T-helper 2 cell treated with Interferon-gamma antibody and Interleukin-4, amounts not matched to agents 5 μg/mL and 100 μg/mL, for 36 hours (primary cell): ENCODE results near the gene GFAP.

ENCODE experiments used
- DNase-seq: peaks from one replicate; pipeline ENCODE4 v3.0.0; 2021; ENCODE audit warnings: low spot score
- H3K27ac Mint-ChIP-seq: one replicate; pipeline ENCODE4 v1.8.0; 2021; ENCODE audit warnings: mild to moderate bottlenecking, mixed read lengths
- H3K27me3 Mint-ChIP-seq: one replicate; pipeline ENCODE4 v1.8.0; 2021; ENCODE audit warnings: low read depth, mixed read lengths
- H3K36me3 Mint-ChIP-seq: one replicate; pipeline ENCODE4 v1.8.0; 2021; ENCODE audit warnings: low read depth, mixed read lengths
- H3K4me1 Mint-ChIP-seq: one replicate; pipeline ENCODE4 v1.8.0; 2021; ENCODE audit warnings: low read depth, mixed read lengths
- H3K4me3 Mint-ChIP-seq: one replicate; pipeline ENCODE4 v1.8.0; 2022; ENCODE audit warnings: mild to moderate bottlenecking, moderate library complexity, mixed read lengths
- H3K9me3 Mint-ChIP-seq: one replicate; pipeline ENCODE4 v1.8.0; 2021; ENCODE audit warnings: mixed read lengths

GFAP gene

DNA sequence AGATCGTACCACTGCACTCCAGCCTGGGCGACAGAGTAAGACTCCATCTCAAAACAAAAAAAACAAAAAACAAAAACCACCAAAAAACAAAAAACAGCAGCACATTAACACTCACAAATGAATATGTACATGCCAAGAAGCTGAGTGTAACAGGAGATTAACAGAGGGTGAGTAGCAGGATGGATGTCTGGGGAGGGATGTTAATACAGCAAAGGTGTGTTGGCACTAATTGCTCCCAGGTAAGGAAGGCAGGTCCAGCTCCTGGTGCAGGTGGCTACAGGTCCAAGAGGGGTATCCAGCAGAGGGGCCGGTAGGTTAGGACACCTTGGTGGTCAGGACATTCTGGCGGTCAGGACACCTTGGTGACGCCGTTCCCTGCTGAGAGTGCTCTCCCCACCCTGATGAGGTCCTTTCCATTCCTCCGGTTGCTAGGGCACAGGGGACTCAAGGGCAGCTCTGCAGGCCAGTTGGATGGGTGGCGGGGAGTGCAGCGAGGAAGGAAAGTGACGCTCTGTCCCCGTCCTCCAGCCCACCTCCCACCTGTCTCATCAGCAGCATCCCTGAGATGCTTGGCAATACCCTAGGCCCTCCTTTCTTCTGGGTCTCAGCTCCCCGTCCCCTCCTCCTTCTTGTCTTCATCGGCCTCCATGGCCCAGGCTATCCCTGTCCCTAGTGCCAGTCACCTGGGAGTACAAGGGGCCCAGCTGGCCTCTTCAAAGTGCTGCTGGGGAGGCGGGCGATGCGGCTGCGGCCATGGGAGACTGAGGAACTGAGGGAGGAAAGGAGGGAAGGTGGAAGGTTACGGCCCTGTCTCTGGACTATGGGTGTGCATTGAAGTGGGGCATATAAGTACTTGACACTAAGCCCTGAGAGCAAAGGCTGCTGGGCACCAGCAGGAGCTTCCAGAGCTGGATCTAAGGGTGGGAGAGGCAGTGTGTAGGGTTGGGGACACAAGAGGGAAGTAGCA is 10.7 kb upstream of the GFAP start:
- no peak for DNase-seq
- peaks cover 5% of the 10 kb centered on the region for H3K27me3 Mint-ChIP-seq
- no peak overlapping the region for H3K4me3 Mint-ChIP-seq
- H3K27ac Mint-ChIP-seq = no peak overlapping the region
- H3K4me1 Mint-ChIP-seq = no peaks in the 10 kb centered on the region
- no peaks in the 10 kb centered on the region for H3K9me3 Mint-ChIP-seq
- H3K36me3 Mint-ChIP-seq = peaks cover 44% of the 10 kb centered on the region

DNA sequence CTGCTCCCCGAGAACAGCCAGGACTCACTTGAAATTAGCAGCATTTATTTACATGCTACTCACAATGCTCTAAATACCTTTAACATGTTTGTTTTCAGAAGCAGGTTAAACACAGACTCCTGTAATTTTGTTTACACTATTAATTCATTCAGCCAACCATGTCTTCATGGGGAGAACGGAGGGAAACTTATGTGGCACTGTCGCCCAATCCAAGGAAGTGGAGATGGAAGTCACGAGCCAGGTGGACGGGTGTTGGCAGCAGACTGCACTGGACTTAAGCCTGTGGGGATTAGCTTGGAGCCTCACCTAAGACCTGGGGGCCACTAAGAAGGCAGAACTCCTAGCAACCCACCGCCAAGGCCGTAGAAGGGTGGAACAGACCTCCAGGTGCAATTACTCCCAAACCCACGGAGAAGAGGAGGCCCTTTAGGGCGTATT is 8.8 kb upstream of the GFAP start:
- no peak for DNase-seq
- no peak overlapping the region for H3K27ac Mint-ChIP-seq
- no peaks in the 10 kb centered on the region for H3K9me3 Mint-ChIP-seq
- H3K36me3 Mint-ChIP-seq = peaks cover 28% of the 10 kb centered on the region
- H3K27me3 Mint-ChIP-seq = peaks cover 18% of the 10 kb centered on the region
- peaks cover 3% of the 10 kb centered on the region for H3K4me1 Mint-ChIP-seq
- H3K4me3 Mint-ChIP-seq = no peak overlapping the region

DNA sequence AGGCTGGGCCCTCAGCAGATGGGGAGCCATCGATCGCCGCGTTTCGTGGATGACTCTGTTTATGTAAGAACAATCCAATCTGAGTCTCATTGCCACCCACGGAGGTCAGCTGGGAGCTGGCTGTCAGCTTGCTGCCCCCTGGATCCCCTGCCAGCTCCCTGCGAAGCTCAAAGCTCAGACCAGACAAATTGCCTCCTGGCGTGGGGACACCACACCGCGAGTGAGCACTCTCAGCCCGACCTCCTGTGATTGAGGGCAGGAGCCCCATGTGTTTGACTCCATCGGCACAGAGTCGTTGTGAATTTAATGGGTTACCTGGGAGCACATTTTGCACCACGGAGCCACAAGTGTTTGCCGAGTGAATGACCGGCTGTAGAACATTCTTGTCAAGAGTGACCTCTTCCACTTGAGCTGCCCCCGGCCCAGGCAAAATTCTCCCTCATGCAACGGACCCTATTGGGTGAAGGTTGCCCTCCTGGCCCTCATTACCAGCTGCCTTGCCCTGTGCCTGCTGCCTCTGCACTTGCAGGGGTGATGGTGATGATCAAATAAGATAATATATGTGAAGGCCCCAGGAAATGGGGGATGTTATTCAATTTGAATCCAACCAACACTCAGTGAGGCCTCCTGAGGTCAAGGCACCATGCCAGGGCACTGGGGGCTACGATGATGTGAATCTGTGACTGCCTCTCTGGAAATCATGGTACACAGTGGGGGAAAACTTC is 7.6 kb upstream of the GFAP start:
- Mint-ChIP-seq H3K27me3 (peaks cover 22% of the 10 kb centered on the region), H3K4me1 (peaks cover 3% of the 10 kb centered on the region), H3K27ac (no peak overlapping the region), H3K36me3 (peaks cover 22% of the 10 kb centered on the region), H3K4me3 (no peak overlapping the region), H3K9me3 (no peaks in the 10 kb centered on the region)
- DNase-seq = no peak

DNA sequence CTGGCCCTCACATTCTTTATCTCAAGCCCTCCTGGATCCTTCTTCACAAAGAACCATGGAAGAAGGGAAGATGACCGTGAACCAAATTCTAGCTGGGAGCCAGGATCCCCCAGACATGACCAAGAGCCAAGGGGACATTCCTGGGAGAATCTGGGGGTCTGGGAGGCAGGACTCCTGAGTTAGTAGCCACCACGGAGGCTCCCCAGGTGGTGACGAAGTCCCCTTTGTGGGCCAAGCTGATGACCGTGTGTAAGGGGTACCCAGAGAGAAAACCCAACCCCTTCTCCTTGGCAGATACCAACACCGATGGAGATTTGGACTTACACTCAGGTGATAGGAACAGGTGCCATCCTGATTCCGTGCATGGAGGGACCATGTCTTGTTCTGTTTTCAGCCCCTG is 6.8 kb upstream of the GFAP start:
- no peak overlapping the region for H3K4me3 Mint-ChIP-seq
- H3K4me1 Mint-ChIP-seq = peaks cover 3% of the 10 kb centered on the region
- no peak for DNase-seq
- peaks cover 25% of the 10 kb centered on the region for H3K27me3 Mint-ChIP-seq
- no peaks in the 10 kb centered on the region for H3K9me3 Mint-ChIP-seq
- no peak overlapping the region for H3K27ac Mint-ChIP-seq
- H3K36me3 Mint-ChIP-seq = peaks cover 16% of the 10 kb centered on the region

DNA sequence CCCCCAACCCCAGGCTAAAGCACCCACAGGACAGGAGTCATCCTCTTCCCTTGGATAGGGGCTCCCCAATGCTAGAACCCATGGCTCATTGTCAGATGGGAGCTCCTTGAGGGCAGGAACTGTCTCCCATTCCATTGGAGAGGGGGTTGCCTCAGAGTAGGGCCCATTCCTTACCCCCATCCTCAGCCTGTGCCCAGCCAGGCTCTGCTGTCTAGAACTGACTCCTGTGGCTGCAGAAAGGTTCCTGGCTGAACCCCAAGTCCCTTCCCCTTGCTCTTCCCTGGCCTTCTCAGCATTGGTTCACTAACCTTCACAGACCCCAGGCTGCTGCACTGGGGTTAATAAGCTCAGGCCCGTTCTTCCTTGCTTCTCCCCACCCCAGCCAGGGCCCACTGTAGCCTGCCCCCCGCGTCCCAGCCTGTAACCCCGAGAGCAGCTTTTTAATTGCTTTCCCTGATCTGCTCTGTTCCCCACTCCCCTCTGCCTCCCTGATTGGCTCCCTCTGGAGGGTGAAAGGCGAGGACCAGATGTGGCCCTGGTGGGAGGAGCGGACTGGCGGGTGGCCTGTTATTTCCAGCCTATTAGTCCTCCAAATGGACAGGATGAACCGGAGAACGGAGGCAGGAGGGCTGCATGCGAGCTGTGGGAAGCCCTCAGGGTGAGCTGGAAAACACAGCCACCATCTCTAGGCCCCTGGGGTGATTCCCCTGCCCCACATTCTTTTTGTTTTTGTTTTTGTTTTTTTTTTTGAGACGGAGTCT is 6.0 kb upstream of the GFAP start:
- Mint-ChIP-seq H3K9me3 (no peaks in the 10 kb centered on the region), H3K4me3 (no peak overlapping the region), H3K27ac (no peak overlapping the region), H3K36me3 (peaks cover 12% of the 10 kb centered on the region), H3K27me3 (peaks cover 25% of the 10 kb centered on the region), H3K4me1 (peaks cover 3% of the 10 kb centered on the region)
- DNase-seq = no peak

DNA sequence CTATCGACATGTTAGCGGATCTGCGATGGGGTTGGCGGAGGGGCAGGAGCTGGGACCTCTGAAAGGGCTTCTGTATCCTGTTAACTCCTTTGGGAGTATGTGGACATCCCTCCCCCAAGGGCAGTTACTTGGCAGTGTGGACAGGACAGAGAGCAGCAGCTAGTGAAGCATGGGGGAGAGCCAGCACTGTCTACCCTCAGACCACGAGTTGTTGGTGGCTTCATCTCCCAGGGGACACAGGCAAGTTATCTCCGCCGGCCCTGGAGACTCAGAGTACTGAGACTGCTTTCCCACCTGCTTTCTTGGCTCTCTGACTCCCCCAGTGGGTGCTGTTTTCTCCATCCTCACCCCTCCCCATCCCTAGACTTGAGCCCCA is 5.3 kb upstream of the GFAP start:
- no peak for DNase-seq
- peaks cover 6% of the 10 kb centered on the region for H3K36me3 Mint-ChIP-seq
- H3K4me3 Mint-ChIP-seq = no peak overlapping the region
- peaks cover 3% of the 10 kb centered on the region for H3K4me1 Mint-ChIP-seq
- no peak overlapping the region for H3K27ac Mint-ChIP-seq
- peaks cover 25% of the 10 kb centered on the region for H3K27me3 Mint-ChIP-seq
- H3K9me3 Mint-ChIP-seq = no peaks in the 10 kb centered on the region

DNA sequence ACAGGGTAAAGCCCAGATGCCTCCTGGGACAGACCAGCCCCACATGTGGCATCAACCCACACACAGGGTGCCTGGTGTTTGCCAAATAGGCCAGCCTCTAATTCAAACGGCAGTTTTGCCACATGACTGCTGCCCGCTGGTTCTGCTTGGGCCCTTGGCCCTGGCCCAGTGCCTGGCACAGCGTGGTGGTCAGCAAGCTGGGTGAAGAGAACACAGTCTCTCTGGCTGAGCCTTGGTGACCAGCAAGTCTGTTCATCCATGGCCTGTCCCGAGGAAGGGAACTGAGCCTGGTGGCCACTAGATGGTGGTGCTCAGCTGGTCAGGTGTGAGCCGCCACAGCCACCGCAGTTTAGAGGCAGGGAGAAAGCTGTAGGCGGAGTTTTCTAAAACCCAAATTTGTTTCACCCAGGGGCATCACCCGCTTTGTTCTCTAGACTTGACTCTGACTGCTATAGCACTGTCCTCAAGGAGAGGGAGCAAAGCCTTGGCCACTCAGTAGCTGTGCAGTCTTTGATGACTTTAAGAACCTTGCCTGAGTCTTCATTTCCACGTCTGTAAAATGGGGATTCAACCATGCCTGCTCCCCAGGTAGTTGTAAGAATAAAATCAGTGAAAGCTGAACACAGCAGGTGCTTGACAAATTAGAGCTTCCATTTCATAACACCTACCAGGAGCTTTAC is 4.7 kb upstream of the GFAP start:
- Mint-ChIP-seq H3K27me3 (peaks cover 25% of the 10 kb centered on the region), H3K4me3 (no peak overlapping the region), H3K27ac (no peak overlapping the region), H3K36me3 (peaks cover 4% of the 10 kb centered on the region), H3K9me3 (no peaks in the 10 kb centered on the region), H3K4me1 (peaks cover 3% of the 10 kb centered on the region)
- peak; percentile 71 for DNase-seq

DNA sequence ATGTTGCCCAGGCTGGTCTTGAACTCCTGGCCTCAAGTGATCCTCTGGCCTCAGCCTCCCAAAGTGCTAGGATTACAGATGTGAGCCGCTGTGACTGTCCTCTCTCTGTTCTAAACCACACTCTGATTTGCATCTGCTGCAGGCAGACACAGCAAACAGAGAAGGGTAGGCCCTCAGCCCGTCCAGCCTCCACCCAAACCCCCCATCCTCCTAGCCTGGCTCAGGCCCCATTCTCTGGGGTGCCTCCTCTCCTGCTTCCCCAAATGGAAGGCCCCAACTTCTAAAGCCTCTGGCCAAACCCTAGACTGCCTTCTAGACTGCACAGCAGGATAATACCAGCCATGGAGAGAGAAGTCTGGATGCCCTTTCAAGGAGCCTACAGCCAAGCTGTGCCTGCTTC is 4.1 kb upstream of the GFAP start:
- Mint-ChIP-seq H3K4me3 (no peak overlapping the region), H3K27ac (no peak overlapping the region), H3K27me3 (peaks cover 28% of the 10 kb centered on the region), H3K4me1 (peaks cover 3% of the 10 kb centered on the region), H3K9me3 (no peaks in the 10 kb centered on the region), H3K36me3 (no peaks in the 10 kb centered on the region)
- no peak for DNase-seq

DNA sequence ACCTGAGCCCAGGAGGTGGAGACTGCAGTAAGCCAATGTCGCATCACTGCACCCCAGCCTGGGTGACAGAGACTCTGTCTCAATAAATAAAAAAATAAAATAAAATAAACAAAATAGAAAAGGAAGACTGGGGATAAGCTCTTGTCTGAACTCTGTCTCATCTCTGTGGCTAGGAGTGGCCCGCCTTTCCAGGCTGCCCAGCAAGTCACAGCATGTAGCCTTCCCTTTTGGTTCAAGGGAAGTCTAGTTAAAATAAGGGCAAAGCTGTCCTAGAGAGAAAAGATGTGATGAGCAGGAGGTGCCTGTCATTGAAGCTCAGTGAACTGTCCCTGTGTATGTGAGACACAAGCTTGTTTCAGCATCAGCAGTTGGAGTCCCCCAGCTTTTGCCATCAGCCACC is 2.7 kb upstream of the GFAP start:
- peaks cover 8% of the 10 kb centered on the region for H3K4me1 Mint-ChIP-seq
- no peak overlapping the region for H3K27ac Mint-ChIP-seq
- no peaks in the 10 kb centered on the region for H3K36me3 Mint-ChIP-seq
- no peaks in the 10 kb centered on the region for H3K9me3 Mint-ChIP-seq
- no peak for DNase-seq
- H3K27me3 Mint-ChIP-seq = peaks cover 34% of the 10 kb centered on the region
- no peak overlapping the region for H3K4me3 Mint-ChIP-seq

DNA sequence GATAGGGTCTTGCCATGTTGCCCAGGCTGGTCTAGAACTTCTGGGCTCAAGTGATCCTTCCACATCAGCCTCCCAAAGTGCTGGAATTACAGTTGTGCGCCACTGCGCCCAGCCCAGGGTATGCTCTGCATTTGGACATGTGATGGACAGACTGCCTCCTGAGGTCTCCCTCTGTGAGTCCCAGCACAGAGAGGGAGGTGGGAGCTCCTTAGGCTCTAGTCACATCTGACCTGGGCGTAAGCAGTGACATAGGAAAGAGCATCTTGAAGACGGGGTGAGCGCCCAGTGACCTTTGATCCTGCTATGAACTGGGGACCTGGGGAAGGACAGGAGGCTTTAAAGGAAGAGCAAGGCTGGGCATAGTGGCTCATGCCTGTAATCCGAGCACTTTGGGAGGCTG is 2.2 kb upstream of the GFAP start:
- no peaks in the 10 kb centered on the region for H3K9me3 Mint-ChIP-seq
- no peak overlapping the region for H3K27ac Mint-ChIP-seq
- no peak overlapping the region for H3K4me3 Mint-ChIP-seq
- peaks cover 39% of the 10 kb centered on the region for H3K27me3 Mint-ChIP-seq
- no peaks in the 10 kb centered on the region for H3K36me3 Mint-ChIP-seq
- no peak for DNase-seq
- peaks cover 8% of the 10 kb centered on the region for H3K4me1 Mint-ChIP-seq

DNA sequence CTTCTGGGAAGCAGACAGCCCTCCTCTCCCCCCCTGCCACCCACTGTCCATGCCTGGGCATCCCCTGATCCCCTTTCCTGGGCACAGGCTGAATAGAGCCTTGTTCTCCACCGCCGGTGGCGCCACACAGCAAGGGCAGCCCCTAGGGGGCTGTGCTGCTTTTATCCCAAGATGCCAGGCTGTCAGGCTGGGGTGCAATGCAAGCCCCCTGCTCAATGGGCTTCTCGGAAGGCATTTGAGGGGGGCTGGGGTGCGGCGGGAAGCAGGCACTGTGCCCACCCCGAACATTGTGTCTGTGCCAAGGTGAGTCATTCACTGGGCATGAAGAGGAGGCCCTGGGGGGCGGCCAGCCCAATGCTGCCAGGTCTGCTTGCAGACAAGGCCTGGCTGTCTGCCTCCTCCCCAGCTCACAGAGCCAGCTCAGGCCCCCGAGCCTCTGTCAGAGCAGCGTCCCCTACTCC is 1.5 kb upstream of the GFAP start:
- no peak overlapping the region for H3K27ac Mint-ChIP-seq

DNA sequence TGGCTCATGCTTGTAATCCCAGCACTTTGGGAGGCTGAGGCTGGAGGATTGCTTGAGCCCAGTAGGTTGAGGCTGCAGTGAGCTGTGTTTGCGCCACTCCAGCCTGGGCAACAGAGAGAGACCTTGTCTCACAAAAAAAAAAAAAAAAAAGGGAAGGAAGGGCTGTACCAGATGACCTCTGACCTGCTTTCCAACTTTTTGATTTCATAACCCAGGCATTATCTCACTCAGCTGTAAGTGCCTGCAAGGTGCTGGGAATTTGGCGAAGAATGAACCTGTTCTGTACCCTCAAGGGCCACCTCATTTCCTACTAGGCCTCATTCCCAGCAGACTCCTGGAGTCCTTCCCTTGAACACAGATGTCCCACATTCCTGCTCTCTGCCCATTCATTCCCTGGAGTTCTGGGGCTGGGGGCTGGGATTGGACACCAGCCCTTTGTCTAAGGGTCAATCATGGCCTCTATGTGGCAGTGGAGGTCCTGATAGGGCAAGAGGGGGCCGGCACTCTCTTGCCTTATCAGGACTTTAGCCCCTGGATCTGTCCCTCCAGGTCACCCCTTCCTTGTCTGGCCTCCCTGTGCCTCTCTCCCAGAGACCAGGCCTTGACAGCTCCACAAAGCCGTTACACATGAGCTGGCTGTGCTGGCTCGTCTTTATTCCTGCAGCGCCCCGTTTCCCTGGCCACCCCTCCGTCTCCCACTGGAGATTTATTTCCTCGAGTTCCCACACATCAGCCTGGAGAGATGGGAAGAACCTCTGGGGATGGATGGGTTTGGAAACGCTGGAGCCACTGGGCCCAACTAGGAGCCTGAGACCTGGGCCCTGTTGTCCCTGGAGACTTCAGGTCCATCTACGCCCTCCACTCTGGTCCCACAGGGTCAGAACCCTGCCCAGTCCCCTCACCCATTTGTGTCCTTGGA is 821 bp upstream of the GFAP start:
- Mint-ChIP-seq H3K36me3 (no peaks in the 10 kb centered on the region), H3K9me3 (no peaks in the 10 kb centered on the region), H3K4me3 (no peak overlapping the region), H3K27ac (no peak overlapping the region), H3K27me3 (peaks cover 45% of the 10 kb centered on the region), H3K4me1 (peaks cover 9% of the 10 kb centered on the region)
- DNase-seq = no peak

More for the DNA sequence above, 1.5 kb upstream of the GFAP start:
- no peak for DNase-seq
- Mint-ChIP-seq H3K9me3 (no peaks in the 10 kb centered on the region), H3K4me3 (no peak overlapping the region), H3K36me3 (no peaks in the 10 kb centered on the region), H3K27me3 (peaks cover 45% of the 10 kb centered on the region), H3K4me1 (peaks cover 8% of the 10 kb centered on the region)
